GM18951 (cell line): ENCODE results near the gene COBL.

Source experiments
- POLR2A ChIP-seq: IDR thresholded peaks from 4 replicates; pipeline ENCODE4 v1.6.1; 2011; ENCODE audit warnings: mild to moderate bottlenecking; ENCODE audit not compliant: insufficient read length, insufficient read depth; ENCODE audit errors: extremely low read depth
- in situ Hi-C: fragments of 300-500 bp; cut with MboI; formaldehyde crosslinking; loops from one replicate; pipeline ENCODE4 v1.12.0; 2022; ENCODE audit warnings: low sequenced_read_pairs, mixed read lengths, inconsistent platforms; ENCODE audit not compliant: unreplicated experiment

COBL gene

DNA sequence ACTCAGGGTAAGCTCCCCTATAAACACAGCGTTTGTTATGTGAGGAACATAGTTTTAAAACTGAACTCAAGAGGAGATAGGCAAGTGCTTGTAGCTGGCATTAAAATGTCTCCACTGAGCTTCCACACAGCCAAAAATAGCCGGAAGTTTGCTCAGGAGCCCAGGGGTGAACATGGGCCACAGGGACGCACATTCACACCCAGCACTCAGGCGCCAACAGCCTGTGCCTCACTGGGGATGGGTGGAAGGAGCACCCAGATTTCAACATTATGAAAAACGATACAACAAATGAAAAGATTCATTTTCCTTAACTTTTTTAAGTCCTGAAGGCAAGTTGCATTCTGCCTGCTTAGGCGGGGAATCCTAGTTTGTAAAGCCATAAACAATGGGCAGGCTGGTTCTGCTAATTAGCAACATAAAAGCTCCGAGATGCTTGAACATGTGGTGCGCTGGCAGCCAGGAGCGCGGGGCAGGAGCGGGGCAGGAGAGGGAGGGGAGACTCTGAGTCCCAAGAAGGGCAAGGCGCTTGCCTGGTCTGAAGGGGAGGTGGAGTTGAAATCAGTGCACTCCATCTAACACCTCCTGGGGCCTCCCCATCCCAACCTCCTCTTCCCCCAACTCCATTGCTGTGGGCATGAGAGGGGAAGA lies 235.9 kb downstream of the COBL start:
- in situ Hi-C loops = no loop called here
- no peak for TF ChIP-seq POLR2A

DNA sequence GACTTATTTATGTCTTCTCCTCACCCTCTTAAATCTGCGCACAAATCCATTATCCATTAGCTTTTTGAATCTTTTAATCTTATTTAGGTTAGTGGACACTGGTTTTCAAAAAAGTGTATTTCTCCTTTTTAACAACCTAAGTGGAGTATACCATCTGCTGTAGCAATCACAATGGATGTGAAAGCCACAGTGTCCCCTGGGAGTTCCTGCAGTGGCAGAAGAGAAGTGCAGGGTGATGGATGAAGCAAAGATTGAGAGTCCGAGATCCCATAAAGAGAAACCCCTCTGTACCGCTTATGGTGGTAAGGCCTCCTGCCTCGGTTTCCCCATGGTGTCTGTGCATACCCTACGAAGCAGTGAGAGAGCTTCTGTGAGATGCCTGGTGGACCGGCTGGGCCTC lies 236.4 kb downstream of the COBL start:
- in situ Hi-C loops = no loop called here
- TF ChIP-seq POLR2A = no peak

DNA sequence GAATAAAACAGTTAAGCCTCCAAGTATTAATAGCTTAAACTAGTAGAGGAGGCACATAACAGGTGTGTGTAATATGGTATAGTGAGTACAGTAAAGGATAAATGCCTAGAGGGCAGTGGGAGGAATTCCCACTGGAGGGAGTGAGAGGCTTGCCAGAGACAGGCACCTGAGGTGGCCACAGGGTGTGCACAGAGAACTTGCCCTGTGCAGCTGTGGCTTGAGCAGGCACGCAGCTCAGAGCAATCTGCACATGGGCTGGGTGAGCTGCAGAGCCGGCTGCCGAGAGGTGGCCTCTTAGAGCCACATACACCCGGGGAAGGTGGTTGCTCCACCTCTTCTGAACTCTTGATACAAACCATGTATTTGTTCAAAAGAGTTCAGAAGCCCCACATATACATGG lies 237.1 kb downstream of the COBL start:
- in situ Hi-C loops = no loop called here
- TF ChIP-seq POLR2A = no peak

DNA sequence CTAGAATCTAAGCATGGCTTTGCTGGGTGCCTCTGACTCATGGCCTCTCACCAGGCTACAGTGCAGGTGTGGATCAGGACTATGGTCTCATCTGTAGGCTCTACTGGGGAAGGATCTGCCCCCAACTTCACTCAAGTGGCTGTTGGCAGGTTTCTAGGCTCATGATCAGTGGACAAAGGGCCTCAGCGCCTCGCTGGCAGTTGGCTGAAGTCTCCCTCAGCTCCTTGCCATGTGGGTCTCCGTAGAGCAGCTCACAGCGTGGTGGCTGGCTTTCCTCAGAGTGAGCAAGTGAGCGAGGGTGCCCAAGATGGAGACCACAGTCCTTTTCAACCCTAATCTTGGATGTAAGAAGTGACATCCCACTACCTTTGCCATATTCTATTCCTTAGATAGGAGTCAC lies 238.0 kb downstream of the COBL start:
- TF ChIP-seq POLR2A = no peak
- in situ Hi-C loops = no loop called here

DNA sequence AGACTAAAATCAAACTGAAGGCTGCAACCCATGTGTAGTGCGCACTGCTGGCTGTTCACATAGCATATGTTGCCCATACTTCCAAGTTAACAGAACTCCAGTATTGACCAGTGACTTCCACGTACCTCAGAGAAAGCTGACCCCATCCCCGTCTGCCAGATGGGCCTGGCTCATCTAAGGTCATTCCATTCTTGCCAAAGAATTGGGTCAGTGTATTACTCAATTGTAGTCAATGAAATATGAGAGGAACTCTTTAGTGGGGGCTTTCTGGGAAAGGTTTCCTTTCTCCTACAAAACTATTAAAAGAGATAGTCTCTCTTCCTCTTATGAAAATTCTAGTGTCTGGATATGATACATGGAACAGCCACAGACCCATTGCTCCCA lies 238.6 kb downstream of the COBL start:
- no peak for TF ChIP-seq POLR2A
- in situ Hi-C loops = no loop called here

DNA sequence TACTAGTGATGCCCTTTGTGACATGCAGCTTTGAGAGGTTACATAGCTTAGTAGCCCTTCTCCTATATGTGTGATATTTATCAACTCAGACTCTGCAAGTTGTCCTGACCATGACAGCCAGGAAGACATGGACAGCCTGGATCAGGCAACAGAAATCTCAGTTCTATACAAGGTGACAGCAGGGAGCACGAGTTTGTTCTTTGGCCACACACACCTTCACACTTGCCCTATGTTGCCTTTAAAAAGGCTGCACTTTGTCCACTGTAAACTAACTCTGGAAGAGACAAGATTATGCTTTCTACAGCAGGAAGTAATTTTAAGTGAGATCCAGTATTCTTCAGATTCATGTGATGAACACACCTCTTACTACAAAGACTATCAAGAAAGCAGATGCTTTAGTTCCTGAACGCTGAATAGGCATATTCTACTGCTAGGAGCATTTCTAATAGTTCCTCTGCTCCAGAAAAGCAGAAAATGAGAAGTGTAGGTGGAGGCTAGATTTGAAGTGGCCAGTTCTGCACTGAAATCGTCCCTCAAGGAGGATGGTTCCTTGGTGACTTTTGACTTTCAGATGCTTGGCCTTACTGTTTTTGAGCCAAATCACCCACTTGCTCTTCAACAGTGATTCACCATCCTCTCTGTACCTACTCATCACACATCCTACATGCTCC lies 239.2 kb downstream of the COBL start:
- in situ Hi-C loops = no loop called here
- no peak for TF ChIP-seq POLR2A

DNA sequence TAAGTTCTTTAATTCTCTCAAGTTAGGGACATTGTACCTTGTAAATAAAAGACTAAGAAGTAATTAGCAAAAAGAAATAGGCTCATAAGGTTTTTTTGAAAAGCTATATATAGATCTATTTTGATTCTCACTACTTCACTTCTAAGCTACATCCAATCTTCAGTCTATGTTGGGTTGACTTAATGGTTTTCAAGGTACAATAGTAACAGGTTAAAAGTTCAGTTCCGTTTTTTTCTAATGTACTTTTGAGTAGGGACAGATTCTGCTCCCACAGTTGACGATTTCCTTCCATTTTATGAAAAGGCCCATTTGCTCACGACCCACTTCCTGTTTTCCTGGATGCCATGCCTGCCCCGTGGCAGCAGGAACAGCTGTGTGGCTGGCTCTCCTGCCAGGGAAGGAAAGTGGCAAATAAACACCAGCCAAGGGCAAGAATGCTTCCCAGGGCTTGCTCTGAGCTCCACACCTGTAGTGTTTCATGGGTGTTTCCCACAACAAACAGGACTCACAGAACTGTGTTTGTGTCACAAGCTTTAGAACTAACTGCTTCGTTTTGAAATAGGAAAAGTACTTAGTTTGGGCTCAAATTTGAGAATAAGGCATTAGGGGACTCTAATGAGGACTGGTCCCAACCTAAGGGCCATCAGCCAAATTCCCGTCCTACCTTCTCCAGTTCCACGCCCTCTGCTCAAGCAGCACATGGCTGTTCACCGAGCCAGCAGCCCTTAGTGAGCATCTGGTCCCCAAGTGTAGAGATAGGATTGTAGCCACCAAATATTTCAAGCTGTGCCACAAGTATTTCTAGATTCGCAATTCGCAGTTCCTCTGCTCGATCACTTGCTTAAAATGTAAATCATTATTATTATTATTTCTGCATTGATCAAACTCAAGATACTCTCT lies 240.7 kb downstream of the COBL start:
- in situ Hi-C loops = no loop called here
- TF ChIP-seq POLR2A = no peak

DNA sequence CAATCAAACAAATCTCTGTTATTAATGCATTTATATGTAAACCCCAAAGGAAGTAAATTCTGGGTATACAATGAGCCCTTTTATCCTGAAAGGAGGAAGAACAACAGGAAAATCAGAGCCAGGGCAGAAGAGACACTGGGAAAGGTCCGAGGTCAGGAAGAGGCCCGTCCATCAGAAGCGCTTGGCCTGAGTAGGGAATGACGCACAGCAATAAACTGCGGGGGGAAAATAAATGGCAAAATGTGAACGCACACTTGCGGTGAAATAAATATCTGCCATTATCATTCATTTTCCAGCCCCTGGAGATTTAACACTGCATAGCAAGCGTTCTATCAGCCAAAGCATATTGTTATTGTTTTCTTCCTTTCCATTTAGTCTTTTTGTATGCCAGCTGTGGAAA lies 243.4 kb downstream of the COBL start:
- no peak for TF ChIP-seq POLR2A
- in situ Hi-C loops = no loop called here

DNA sequence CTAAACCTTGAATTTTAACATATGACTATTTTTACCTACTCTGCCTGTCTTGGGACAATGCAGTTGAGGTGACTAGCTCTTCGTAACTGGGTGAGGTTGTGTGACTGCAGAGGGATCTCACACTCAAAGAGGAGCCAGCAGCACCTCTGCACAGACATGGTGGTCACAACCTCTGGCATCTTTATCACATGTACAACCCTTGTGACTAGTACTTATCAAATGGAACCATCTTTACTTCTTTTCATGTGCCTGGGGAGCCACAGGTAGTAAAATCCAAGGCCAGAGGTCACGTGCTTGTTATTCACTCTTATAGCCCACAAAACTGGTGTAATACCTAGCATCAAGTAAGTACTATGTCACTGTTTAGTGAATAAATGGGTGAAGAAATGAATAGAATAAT lies 244.3 kb downstream of the COBL start:
- in situ Hi-C loops = no loop called here
- no peak for TF ChIP-seq POLR2A

DNA sequence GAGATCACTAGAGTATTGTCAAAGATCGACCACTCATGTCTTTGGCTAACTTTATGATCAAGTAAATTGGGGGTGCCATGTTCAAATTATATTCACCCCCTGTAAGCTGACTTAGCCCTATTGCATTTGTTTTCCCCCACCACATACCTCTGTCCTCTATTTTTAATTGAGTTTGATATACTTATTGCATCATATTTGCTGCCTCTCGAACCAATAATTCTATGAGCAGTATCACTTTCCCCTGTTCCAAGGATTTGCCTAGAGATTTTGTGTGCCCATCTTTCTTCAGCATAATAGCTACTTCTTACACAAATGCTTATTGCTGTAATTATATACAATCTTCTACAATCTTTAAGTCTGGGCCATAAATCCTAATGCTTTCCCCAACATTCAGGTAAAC lies 245.2 kb downstream of the COBL start:
- TF ChIP-seq POLR2A = no peak
- in situ Hi-C loops = no loop called here

DNA sequence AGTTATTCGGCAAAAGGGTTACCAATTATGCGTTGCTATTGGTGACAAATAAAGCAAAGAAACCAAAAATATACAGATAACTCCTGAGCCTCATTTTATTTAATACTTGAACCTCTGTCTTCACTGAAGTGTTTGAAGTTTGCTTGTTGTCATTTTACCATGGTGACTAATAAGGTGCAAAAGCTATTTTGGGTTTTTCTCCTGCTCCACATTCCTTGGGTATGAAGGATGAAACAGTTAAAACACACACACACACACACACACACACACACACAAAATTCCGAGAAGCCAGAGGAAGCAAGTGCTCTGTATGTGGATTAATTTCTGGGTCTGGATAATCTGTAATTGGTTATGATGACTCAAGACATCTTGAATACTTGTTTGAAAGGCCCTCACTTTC lies 246.5 kb downstream of the COBL start:
- TF ChIP-seq POLR2A = no peak
- in situ Hi-C loops = no loop called here

DNA sequence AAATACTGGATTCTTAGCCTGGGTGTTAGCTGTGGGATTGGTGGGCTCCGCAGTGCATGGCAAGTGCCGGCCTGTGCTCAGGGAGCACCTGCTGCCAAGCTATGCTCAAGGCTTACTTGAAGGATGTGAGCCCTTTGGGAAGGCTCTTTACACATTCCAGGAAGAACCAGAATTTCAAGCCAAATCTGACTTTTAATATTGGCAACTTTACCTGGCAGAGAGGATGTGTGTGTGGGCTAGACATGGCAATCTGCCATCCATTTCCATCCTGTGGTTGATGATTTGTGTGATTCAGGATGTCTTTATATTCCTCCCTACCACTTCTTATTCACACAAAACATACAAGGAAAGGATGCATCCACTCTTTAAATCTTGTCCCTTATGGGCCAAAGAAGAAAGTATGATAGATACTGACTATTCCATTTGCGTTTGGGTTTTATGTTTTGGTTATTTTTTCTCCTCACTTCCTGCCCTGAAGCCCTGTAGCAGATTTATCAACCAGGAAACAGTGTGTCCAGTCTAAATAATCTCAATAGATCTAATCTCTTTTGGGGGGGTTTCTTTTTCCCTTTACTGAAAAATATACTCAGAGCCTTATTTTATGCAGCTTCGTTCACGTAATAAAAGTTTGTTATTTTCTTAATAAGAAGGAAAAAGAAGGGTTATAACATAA lies 247.1 kb downstream of the COBL start:
- in situ Hi-C loops = no loop called here
- no peak for TF ChIP-seq POLR2A

DNA sequence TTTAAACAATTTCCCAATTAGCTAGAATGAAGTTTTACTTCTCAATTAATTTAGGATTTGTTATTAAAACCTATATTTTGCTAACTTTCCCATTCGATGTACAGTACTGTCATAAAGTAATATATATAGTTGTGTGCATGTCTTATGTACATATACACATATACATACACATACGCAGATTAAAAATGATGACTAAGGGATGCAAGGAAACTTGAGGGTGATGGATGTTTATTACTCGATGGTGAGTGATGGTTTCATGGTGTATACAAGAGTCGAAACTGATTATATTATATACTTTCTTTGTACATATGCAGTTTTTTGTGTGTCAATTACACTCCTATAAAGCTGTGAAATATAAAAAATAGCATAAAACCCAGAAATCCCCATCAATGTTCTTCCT lies 248.2 kb downstream of the COBL start:
- in situ Hi-C loops = no loop called here
- TF ChIP-seq POLR2A = no peak
